ENCODE data around the gene VEZT.

Gene VEZT

DNA sequence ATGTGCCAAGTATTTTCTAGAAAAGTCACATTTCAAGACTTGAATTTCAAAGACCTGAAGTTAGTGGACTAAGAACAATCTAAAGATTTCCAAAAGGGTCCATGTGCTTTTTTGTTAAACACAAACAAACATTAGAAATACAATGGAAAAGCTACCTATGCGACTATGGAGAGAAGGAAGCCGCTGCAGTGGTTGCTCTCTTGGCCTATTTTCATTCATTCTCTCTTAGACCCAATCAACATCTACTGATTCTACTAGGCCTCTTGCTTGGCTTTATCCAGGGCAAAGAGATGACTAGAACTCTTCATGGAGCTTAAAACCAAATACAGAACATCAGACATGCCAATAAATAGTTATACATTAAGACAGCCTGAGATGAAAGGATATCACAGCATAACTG is 10.2 kb upstream of the VEZT start:
- no peaks in the 10 kb centered on the region for H3K4me1 ChIP-seq (ENCODE audit: low read depth, poor library complexity, severe bottlenecking)

DNA sequence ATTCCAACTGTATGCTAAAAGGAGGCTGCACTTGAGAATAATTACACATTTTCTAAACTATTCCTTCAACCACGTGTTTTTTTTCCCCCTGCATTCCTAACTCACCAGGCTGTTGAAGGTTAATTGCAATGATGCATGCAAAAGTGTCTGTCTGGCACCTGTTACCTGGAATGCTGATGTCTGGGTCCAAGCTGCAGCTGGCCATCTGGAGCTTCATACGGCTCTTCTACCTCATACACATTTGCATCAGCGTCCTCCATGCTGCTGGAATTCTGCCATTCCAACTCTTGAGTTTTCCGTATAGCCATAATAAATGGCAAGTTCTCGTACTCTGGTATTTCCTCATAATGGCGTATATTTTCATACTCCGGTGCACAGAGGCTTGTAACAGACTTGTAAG is 8.9 kb upstream of the VEZT start:
- H2AFZ ChIP-seq (ENCODE audit: low read depth), result no peak overlapping the region
- no peak overlapping the region for H3K4me3 ChIP-seq (IDR thresholded peaks at IDR 0.05; ENCODE audit: insufficient read depth, low read depth, low read length)
- no peak overlapping the region for H3K4me2 ChIP-seq
- H3K79me2 ChIP-seq (ENCODE audit: insufficient read depth, low read depth), result no peaks in the 10 kb centered on the region
- no peaks in the 10 kb centered on the region for H3K4me1 ChIP-seq (ENCODE audit: low read depth, poor library complexity, severe bottlenecking)
- H3K27ac ChIP-seq, result no peak overlapping the region
- H3K36me3 ChIP-seq (ENCODE audit: insufficient read depth), result no peaks in the 10 kb centered on the region
- TF ChIP-seq, protein P1, sequence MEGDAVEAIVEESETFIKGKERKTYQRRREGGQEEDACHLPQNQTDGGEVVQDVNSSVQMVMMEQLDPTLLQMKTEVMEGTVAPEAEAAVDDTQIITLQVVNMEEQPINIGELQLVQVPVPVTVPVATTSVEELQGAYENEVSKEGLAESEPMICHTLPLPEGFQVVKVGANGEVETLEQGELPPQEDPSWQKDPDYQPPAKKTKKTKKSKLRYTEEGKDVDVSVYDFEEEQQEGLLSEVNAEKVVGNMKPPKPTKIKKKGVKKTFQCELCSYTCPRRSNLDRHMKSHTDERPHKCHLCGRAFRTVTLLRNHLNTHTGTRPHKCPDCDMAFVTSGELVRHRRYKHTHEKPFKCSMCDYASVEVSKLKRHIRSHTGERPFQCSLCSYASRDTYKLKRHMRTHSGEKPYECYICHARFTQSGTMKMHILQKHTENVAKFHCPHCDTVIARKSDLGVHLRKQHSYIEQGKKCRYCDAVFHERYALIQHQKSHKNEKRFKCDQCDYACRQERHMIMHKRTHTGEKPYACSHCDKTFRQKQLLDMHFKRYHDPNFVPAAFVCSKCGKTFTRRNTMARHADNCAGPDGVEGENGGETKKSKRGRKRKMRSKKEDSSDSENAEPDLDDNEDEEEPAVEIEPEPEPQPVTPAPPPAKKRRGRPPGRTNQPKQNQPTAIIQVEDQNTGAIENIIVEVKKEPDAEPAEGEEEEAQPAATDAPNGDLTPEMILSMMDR (conservative IDR thresholded peaks at IDR 0.05; ENCODE audit: low read depth, low read length), result no peak
- no peaks in the 10 kb centered on the region for H4K20me1 ChIP-seq (ENCODE audit: insufficient read depth)
- H3K9ac ChIP-seq, result no peak overlapping the region
- no peaks in the 10 kb centered on the region for H3K27me3 ChIP-seq (ENCODE audit: insufficient read depth, low read depth)

More for the DNA sequence above, 10.2 kb upstream of the VEZT start:
- Histone ChIP-seq H4K20me1 (ENCODE audit: insufficient read depth) (no peaks in the 10 kb centered on the region), H3K36me3 (ENCODE audit: insufficient read depth) (no peaks in the 10 kb centered on the region), H3K4me2 (no peak overlapping the region), H3K27me3 (ENCODE audit: insufficient read depth, low read depth) (no peaks in the 10 kb centered on the region), H2AFZ (ENCODE audit: low read depth) (no peak overlapping the region), H3K27ac (no peak overlapping the region), H3K79me2 (ENCODE audit: insufficient read depth, low read depth) (no peaks in the 10 kb centered on the region), H3K4me3 (IDR thresholded peaks at IDR 0.05; ENCODE audit: insufficient read depth, low read depth, low read length) (no peak overlapping the region), H3K9ac (no peak overlapping the region)
- TF ChIP-seq, protein P1 (conservative IDR thresholded peaks at IDR 0.05; ENCODE audit: low read depth, low read length), result no peak

DNA sequence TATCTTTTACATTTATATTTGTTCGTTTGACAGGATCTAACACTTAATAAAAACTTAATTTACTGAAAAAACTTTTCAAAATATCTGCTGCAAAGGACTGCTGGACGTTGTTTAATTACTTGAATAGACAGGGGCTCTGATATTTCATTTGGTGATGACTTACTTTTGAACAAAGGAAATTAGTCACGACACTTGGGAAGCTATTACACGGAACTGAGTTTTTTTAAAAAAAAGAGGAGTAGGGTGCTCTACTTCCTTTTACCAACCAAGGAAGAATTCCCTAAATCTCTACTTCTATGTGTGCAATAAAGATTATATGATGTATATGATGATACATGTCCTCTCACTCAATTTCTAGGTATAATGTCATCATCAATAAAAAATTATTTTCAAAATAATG is 5.0 kb upstream of the VEZT start:
- H2AFZ ChIP-seq (ENCODE audit: low read depth), result no peak overlapping the region
- peaks cover 10% of the 10 kb centered on the region for H3K4me1 ChIP-seq (ENCODE audit: low read depth, poor library complexity, severe bottlenecking)
- no peak overlapping the region for H3K27ac ChIP-seq
- no peaks in the 10 kb centered on the region for H3K36me3 ChIP-seq (ENCODE audit: insufficient read depth)
- no peak overlapping the region for H3K4me3 ChIP-seq (IDR thresholded peaks at IDR 0.05; ENCODE audit: insufficient read depth, low read depth, low read length)
- TF ChIP-seq, protein P1 (conservative IDR thresholded peaks at IDR 0.05; ENCODE audit: low read depth, low read length), result no peak
- H3K4me2 ChIP-seq, result no peak overlapping the region
- no peaks in the 10 kb centered on the region; the same call in 1 of the 2 replicates for H3K79me2 ChIP-seq (ENCODE audit: insufficient read depth, low read depth)
- H3K27me3 ChIP-seq (ENCODE audit: insufficient read depth, low read depth), result no peaks in the 10 kb centered on the region
- H3K9ac ChIP-seq, result no peak overlapping the region
- H4K20me1 ChIP-seq (ENCODE audit: insufficient read depth), result no peaks in the 10 kb centered on the region

DNA sequence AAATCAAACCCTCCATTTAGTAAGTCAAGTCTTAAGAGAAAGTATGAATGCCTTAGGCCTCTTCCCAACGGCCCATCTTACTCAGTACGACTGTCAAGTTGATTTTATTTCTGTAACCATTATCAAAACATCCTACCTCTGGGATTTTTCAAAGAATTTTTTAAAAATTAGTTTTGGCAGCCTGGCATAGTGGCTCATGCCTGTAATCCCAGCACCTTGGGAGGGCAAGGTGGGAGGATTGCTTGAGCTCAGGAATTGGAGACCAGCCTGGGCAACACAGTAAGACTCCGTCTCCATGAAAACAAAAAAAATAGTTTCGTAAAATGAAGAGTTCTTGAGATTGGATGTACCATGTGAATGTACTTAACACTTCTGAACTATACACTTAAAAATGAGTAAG is 4.5 kb upstream of the VEZT start:
- no peak overlapping the region for H3K27ac ChIP-seq
- H2AFZ ChIP-seq (ENCODE audit: low read depth), result no peak overlapping the region
- H3K36me3 ChIP-seq (ENCODE audit: insufficient read depth), result no peaks in the 10 kb centered on the region
- H3K27me3 ChIP-seq (ENCODE audit: insufficient read depth, low read depth), result no peaks in the 10 kb centered on the region
- H3K4me3 ChIP-seq (IDR thresholded peaks at IDR 0.05; ENCODE audit: insufficient read depth, low read depth, low read length), result no peak overlapping the region
- no peak overlapping the region for H3K4me2 ChIP-seq
- TF ChIP-seq, protein P1 (conservative IDR thresholded peaks at IDR 0.05; ENCODE audit: low read depth, low read length), result no peak
- H4K20me1 ChIP-seq (ENCODE audit: insufficient read depth), result no peaks in the 10 kb centered on the region
- no peak overlapping the region for H3K9ac ChIP-seq
- peaks cover 4% of the 10 kb centered on the region; the same call in 1 of the 2 replicates for H3K79me2 ChIP-seq (ENCODE audit: insufficient read depth, low read depth)
- H3K4me1 ChIP-seq (ENCODE audit: low read depth, poor library complexity, severe bottlenecking), result peaks cover 10% of the 10 kb centered on the region
